Stomach smooth muscle (tissue), 2 donors: ENCODE results near the gene CLIC6.

Experiments
- H3K27ac ChIP-seq: one replicate; pipeline ENCODE4 v1.7.0; 2013; ENCODE audit warnings: mild to moderate bottlenecking, low read length, inconsistent platforms
- H3K27me3 ChIP-seq, 2 donors: one replicate each; pipeline ENCODE4 v1.7.0; 2013; ENCODE audit warnings: low read length in 2 of 2; ENCODE audit not compliant: insufficient read depth in 2 of 2, control insufficient read depth in 1 of 2
- H3K36me3 ChIP-seq, 2 donors: one replicate each; pipeline ENCODE4 v1.7.0; 2013; ENCODE audit warnings: low read length in 2 of 2; ENCODE audit not compliant: control insufficient read depth in 2 of 2, insufficient read depth in 2 of 2
- H3K4me1 ChIP-seq: one replicate; pipeline ENCODE4 v1.7.0; 2013; ENCODE audit warnings: low read length; ENCODE audit not compliant: control insufficient read depth, insufficient read depth
- H3K4me3 ChIP-seq, 2 donors: one replicate each; pipeline ENCODE4 v1.7.0; 2013; ENCODE audit warnings: low read length in 2 of 2
- H3K9ac ChIP-seq, 2 donors: one replicate each; pipeline ENCODE4 v1.7.0; 2013; ENCODE audit warnings: low read length in 2 of 2, mild to moderate bottlenecking in 1 of 2
- H3K9me3 ChIP-seq, 2 donors: one replicate each; pipeline ENCODE4 v1.7.0; 2013; ENCODE audit warnings: low read length in 2 of 2; ENCODE audit not compliant: control insufficient read depth in 2 of 2
- donor health status: healthy.
- donor health status: Pancreatic carcinoma.

Gene CLIC6

DNA sequence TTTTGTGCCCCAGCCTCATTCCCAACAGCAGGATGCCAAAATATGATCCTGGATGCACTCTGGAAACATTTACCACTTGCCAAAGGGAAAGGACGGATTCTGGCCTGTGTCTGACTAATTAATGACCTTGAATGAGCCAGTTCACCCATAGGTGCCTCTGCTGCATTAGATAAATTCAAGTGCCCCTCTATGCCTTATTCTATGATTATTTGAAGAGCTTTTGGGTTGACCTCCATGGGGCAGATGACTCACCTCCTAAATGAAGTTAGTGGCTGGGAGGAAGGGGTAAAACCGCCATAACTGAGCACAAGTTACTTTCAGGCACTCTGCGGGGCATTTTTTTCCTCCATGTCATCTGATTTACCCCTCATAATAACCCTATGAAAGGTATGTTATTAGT is 98.1 kb downstream of the CLIC6 start:
- Histone ChIP-seq H3K27me3 (no peaks in the 10 kb centered on the region), H3K36me3 (no peaks in the 10 kb centered on the region), H3K9ac (no peak overlapping the region), H3K27ac (no peak overlapping the region), H3K9me3 (no peaks in the 10 kb centered on the region), H3K4me3 (no peak overlapping the region), H3K4me1 (no peaks in the 10 kb centered on the region)
